ENCODE results near the gene USP35. TPM values are rescaled to one million over a fixed set of nuclear protein-coding genes. Genes with fewer than 3 reads are reported as not detected.
"Not testable (repeated sequence)": the region's sequence is repeated elsewhere in the genome, so short reads cannot be mapped to it uniquely, and the experiment has no call there.

Gene USP35
- total RNA-seq, 4 donors from 2014 or later: 6.6 to 30.6 (median 13.3) TPM

GRCh38 chr11:78170874-78171549, 17.7 kb upstream of the USP35 start:
- Histone ChIP-seq H3K27me3 (no peaks in the 10 kb centered on the region), H3K4me3 (no peak overlapping the region), H3K9me3 (no peaks in the 10 kb centered on the region), H3K4me1 (peaks cover 0 to 13% (median 0%) of the 10 kb centered on the region in 4 donors), H3K27ac (no peak overlapping the region), H3K36me3 (peaks cover 0 to 14% (median 0%) of the 10 kb centered on the region in 3 donors)
- no peak for TF ChIP-seq POLR2A (IDR thresholded peaks at IDR 0.05)
- TF ChIP-seq, protein P1, sequence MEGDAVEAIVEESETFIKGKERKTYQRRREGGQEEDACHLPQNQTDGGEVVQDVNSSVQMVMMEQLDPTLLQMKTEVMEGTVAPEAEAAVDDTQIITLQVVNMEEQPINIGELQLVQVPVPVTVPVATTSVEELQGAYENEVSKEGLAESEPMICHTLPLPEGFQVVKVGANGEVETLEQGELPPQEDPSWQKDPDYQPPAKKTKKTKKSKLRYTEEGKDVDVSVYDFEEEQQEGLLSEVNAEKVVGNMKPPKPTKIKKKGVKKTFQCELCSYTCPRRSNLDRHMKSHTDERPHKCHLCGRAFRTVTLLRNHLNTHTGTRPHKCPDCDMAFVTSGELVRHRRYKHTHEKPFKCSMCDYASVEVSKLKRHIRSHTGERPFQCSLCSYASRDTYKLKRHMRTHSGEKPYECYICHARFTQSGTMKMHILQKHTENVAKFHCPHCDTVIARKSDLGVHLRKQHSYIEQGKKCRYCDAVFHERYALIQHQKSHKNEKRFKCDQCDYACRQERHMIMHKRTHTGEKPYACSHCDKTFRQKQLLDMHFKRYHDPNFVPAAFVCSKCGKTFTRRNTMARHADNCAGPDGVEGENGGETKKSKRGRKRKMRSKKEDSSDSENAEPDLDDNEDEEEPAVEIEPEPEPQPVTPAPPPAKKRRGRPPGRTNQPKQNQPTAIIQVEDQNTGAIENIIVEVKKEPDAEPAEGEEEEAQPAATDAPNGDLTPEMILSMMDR (IDR thresholded peaks at IDR 0.05): no peak
- no peak for DNase-seq

- no peaks in the 10 kb centered on the region for H3K9me3 ChIP-seq
- no peaks in the 10 kb centered on the region for H3K27me3 ChIP-seq
- no peak for TF ChIP-seq POLR2A (IDR thresholded peaks at IDR 0.05)
- TF ChIP-seq, protein P1 (IDR thresholded peaks at IDR 0.05): no peak
- H3K36me3 ChIP-seq: peaks cover 0 to 15% (median 0%) of the 10 kb centered on the region in 3 donors
- peaks cover 0 to 13% (median 0%) of the 10 kb centered on the region in 4 donors for H3K4me1 ChIP-seq
- no peak overlapping the region for H3K27ac ChIP-seq
- no peak overlapping the region for H3K4me3 ChIP-seq
- no peak for DNase-seq
These were observed 16.8 kb upstream of the USP35 start for GRCh38 chr11:78171951-78172350.

- H3K4me3 ChIP-seq, DNase-seq, H3K27me3 ChIP-seq, H3K4me1 ChIP-seq, H3K27ac ChIP-seq, H3K9me3 ChIP-seq: not testable (repeated sequence)
- peaks cover 0 to 19% (median 0%) of the 10 kb centered on the region in 3 donors for H3K36me3 ChIP-seq
These were observed 12.9 kb upstream of the USP35 start for GRCh38 chr11:78175862-78176261.

DNA sequence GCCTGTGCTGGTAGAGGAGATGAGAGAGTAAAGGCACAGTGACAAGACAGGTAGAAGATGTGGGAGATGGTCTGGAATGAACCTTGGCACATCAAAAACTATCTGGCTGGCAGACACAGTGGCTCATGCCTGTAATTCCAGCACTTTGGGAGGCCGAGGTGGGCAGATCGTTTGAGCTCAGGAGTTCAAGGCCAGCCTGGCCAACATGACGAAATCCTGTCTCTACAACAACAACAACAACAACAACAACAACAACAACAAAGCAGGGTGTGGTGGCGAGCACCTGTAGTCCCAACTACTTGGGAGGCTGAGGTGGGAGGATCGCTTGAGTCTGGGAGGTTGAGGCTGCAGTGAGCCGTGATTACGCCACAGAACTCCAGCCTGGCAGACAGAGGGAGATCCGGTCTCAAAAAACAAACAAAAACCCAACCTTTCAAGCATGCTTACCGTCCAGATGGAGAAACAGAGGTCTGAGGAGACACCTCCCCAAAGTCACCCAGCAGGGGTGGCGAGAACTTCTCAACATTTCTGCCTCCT, 12.0 kb upstream of the USP35 start:
- H3K27ac ChIP-seq: no peak overlapping the region
- no peaks in the 10 kb centered on the region for H3K4me1 ChIP-seq
- peaks cover 0 to 19% (median 0%) of the 10 kb centered on the region in 3 donors for H3K36me3 ChIP-seq
- no peaks in the 10 kb centered on the region for H3K27me3 ChIP-seq
- no peak overlapping the region for H3K4me3 ChIP-seq
- no peaks in the 10 kb centered on the region for H3K9me3 ChIP-seq
- TF ChIP-seq POLR2A (IDR thresholded peaks at IDR 0.05): no peak
- TF ChIP-seq, protein P1 (IDR thresholded peaks at IDR 0.05): no peak
- no peak for DNase-seq

DNA sequence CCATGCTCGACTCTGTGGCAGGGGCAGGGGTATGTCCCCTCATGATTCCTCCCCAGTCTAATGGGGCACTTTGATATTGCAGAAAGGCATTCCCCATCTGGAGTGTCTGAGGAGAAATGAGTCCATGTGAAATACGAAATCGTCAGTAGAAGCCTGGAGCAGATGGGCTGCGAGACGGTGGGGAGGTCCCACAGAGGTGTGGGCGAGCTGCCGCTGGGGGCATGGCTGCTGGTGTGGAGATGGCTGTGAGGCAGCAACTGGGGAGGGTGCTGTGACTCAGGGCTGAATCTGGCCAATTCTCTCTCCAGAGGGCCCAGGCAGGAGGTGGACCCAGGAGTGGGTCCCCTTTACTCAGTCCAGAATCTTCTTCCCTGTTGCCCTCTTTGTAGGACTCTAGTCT, 11.5 kb upstream of the USP35 start:
- H3K36me3 ChIP-seq: peaks cover 0 to 19% (median 0%) of the 10 kb centered on the region in 3 donors
- H3K27me3 ChIP-seq: no peaks in the 10 kb centered on the region
- H3K27ac ChIP-seq: no peak overlapping the region
- no peaks in the 10 kb centered on the region for H3K4me1 ChIP-seq
- no peak for DNase-seq
- H3K9me3 ChIP-seq: no peaks in the 10 kb centered on the region
- H3K4me3 ChIP-seq: no peak overlapping the region
- TF ChIP-seq, protein P1 (IDR thresholded peaks at IDR 0.05): no peak
- no peak for TF ChIP-seq POLR2A (IDR thresholded peaks at IDR 0.05)

GRCh38 chr11:78179459-78180071, 9.2 kb upstream of the USP35 start:
- Histone ChIP-seq H3K36me3 (peaks cover 0 to 5% (median 0%) of the 10 kb centered on the region in 3 donors), H3K9me3 (no peaks in the 10 kb centered on the region), H3K27ac (no peak overlapping the region), H3K27me3 (no peaks in the 10 kb centered on the region), H3K4me1 (no peaks in the 10 kb centered on the region), H3K4me3 (no peak overlapping the region)
- TF ChIP-seq, protein P1 (IDR thresholded peaks at IDR 0.05): no peak
- no peak for TF ChIP-seq POLR2A (IDR thresholded peaks at IDR 0.05)
- no peak for DNase-seq

Data from Peyer's patch (tissue), 4 donors.